ENCODE data around the gene PTPRN. TPM values are rescaled to one million over a fixed set of nuclear protein-coding genes. Genes with fewer than 3 reads are reported as not detected.

Gene PTPRN
- not detected for total RNA-seq

- no peak within 1 kb of the TSS for H3K4me3 ChIP-seq
Measured at GRCh38 chr2:219309278-219309677, at the start of gene PTPRN. Gene PTPRN, minus strand, starts transcription at chr2:219309401. Its CDS starts 69 bp downstream, at chr2:219309332.

GRCh38 chr2:219358170-219359075 lies 49.2 kb upstream of the PTPRN start:
- H3K27ac ChIP-seq, result no peak overlapping the region
- WGBS, result 5% methylated on average over 40 of the region's 66 CpGs
- TF ChIP-seq POLR2AphosphoS5 (IDR thresholded peaks at IDR 0.05), result no peak
- no peak for TF ChIP-seq CTCF (IDR thresholded peaks at IDR 0.05)
- TF ChIP-seq POLR2A (IDR thresholded peaks at IDR 0.05), result no peak
- TF ChIP-seq EP300 (IDR thresholded peaks at IDR 0.05), result no peak
- H3K36me3 ChIP-seq, result no peaks in the 10 kb centered on the region
- peaks cover 52% of the 10 kb centered on the region for H3K27me3 ChIP-seq
- peak overlapping the region; percentile 19 for H3K4me3 ChIP-seq
- H3K9me3 ChIP-seq, result no peaks in the 10 kb centered on the region
- peak in 1 of 2 donors; percentile 72 for DNase-seq (ENCODE audit: low spot score in 2 of 2)
- peaks cover 18% of the 10 kb centered on the region for H3K4me1 ChIP-seq

More at GRCh38 chr2:219309278-219309677, at the start of gene PTPRN:
- TF ChIP-seq EP300 (IDR thresholded peaks at IDR 0.05), result no peak
- TF ChIP-seq POLR2A (IDR thresholded peaks at IDR 0.05), result no peak
- TF ChIP-seq POLR2AphosphoS5 (IDR thresholded peaks at IDR 0.05), result no peak
- TF ChIP-seq CTCF (IDR thresholded peaks at IDR 0.05), result no peak
- Histone ChIP-seq H3K36me3 (no peaks in the 10 kb centered on the region), H3K9me3 (no peaks in the 10 kb centered on the region), H3K27me3 (peaks cover 61% of the 10 kb centered on the region), H3K4me1 (peaks cover 6% of the 10 kb centered on the region), H3K27ac (no peak within 1 kb of the TSS)
- WGBS, result 7% methylated on average over 15 of the region's 37 CpGs
- peak in 1 of 2 donors; percentile 53 for DNase-seq (ENCODE audit: low spot score in 2 of 2)

- DNase-seq (ENCODE audit: low spot score in 2 of 2), result peak in 1 of 2 donors; percentile 11
- Histone ChIP-seq H3K27me3 (peaks cover 54% of the 10 kb centered on the region), H3K27ac (no peak overlapping the region), H3K4me3 (no peak overlapping the region), H3K9me3 (no peaks in the 10 kb centered on the region), H3K36me3 (no peaks in the 10 kb centered on the region), H3K4me1 (peaks cover 10% of the 10 kb centered on the region)
- TF ChIP-seq EP300 (IDR thresholded peaks at IDR 0.05) (no peak), POLR2A (IDR thresholded peaks at IDR 0.05) (no peak)
- 65% methylated on average over 1 of the region's 1 CpG for WGBS
Measured at GRCh38 chr2:219356834-219357233, 47.6 kb upstream of the PTPRN start.

GRCh38 chr2:219354582-219354981 lies 45.4 kb upstream of the PTPRN start:
- Histone ChIP-seq H3K4me1 (peaks cover 10% of the 10 kb centered on the region), H3K27ac (no peak overlapping the region), H3K36me3 (no peaks in the 10 kb centered on the region), H3K4me3 (no peak overlapping the region), H3K27me3 (peaks cover 67% of the 10 kb centered on the region), H3K9me3 (no peaks in the 10 kb centered on the region)
- peak in 1 of 2 donors; percentile 49 for DNase-seq (ENCODE audit: low spot score in 2 of 2)
- WGBS, result 81% methylated on average over 3 of the region's 4 CpGs
- TF ChIP-seq CTCF (IDR thresholded peaks at IDR 0.05), result no peak
- TF ChIP-seq POLR2A (IDR thresholded peaks at IDR 0.05), result no peak
- no peak for TF ChIP-seq EP300 (IDR thresholded peaks at IDR 0.05)
- no peak for TF ChIP-seq POLR2AphosphoS5 (IDR thresholded peaks at IDR 0.05)

- H3K4me3 ChIP-seq, result no peak overlapping the region
- H3K9me3 ChIP-seq, result no peaks in the 10 kb centered on the region
- H3K27ac ChIP-seq, result no peak overlapping the region
- peaks cover 53% of the 10 kb centered on the region for H3K27me3 ChIP-seq
- H3K36me3 ChIP-seq, result no peaks in the 10 kb centered on the region
- DNase-seq (ENCODE audit: low spot score in 2 of 2), result no peak
- peaks cover 2% of the 10 kb centered on the region for H3K4me1 ChIP-seq
- WGBS, result 91% methylated on average over 3 of the region's 5 CpGs
- TF ChIP-seq CTCF (IDR thresholded peaks at IDR 0.05) (no peak), EP300 (IDR thresholded peaks at IDR 0.05) (no peak), POLR2AphosphoS5 (IDR thresholded peaks at IDR 0.05) (no peak), POLR2A (IDR thresholded peaks at IDR 0.05) (no peak)
Measured at GRCh38 chr2:219353129-219353528, 43.9 kb upstream of the PTPRN start.

Data from suprapubic skin (tissue), 4 donors.